IMR-90 (cell line): ENCODE results near the gene URB1. TPM values are rescaled to one million over a fixed set of nuclear protein-coding genes. Genes with fewer than 3 reads are reported as not detected.

Experiments used
- ATAC-seq: fragments of 200-7000 bp; cut with Tn5 transposase; 2 replicates; pipeline ENCODE4 v1.9.1; 2020; ENCODE audit warnings: low read depth, mild to moderate bottlenecking, moderate library complexity
- BruUV-seq: library from RNA; stranded (reverse); fragments of 400-500 nt; replicated peaks from 2 replicates; lab custom pipeline; 2021; lab: Mats Ljungman, UMichigan
- CTCF ChIA-PET: fragments of 300-600 bp; formaldehyde crosslinking; extraction: SDS; loops from one replicate; lab custom pipeline; 2021; ENCODE audit warnings: antibody characterized with exemption; lab: Yijun Ruan, JAX
- POLR2A ChIA-PET: fragments of 300-600 bp; sonication (Branson Sonifier 250); formaldehyde crosslinking; loops from one replicate; lab custom pipeline; 2022; ENCODE audit warnings: antibody characterized with exemption; ENCODE audit not compliant: unreplicated experiment; lab: Charles Lee
- DNase-seq: peaks from one replicate; pipeline ENCODE4 v3.0.0; 2013
- H2AFZ ChIP-seq: replicated peaks from 2 replicates; pipeline ENCODE3; 2013; ENCODE audit warnings: low read length, mild to moderate bottlenecking; ENCODE audit not compliant: poor library complexity
- H2AK5ac ChIP-seq: 2 replicates; pipeline ENCODE4 v1.6.1; 2013; ENCODE audit warnings: low read depth, low read length, inconsistent platforms
- H2AK9ac ChIP-seq: replicated peaks from 2 replicates; pipeline ENCODE3; 2013; ENCODE audit warnings: mild to moderate bottlenecking, low read depth, low read length, moderate library complexity; ENCODE audit not compliant: poor library complexity
- H2BK120ac ChIP-seq: 2 replicates; pipeline ENCODE4 v1.6.1; 2013; ENCODE audit warnings: low read depth, low read length, inconsistent platforms
- H2BK15ac ChIP-seq: 3 replicates; pipeline ENCODE4 v1.6.1; 2013; ENCODE audit warnings: low read depth, low read length, inconsistent platforms
- H2BK20ac ChIP-seq: 2 replicates; pipeline ENCODE4 v1.6.1; 2013; ENCODE audit warnings: low read depth, mild to moderate bottlenecking, inconsistent platforms, low read length, moderate library complexity
- H2BK5ac ChIP-seq: 2 replicates; pipeline ENCODE4 v1.6.1; 2013; ENCODE audit warnings: mild to moderate bottlenecking, low read depth, low read length, inconsistent platforms; ENCODE audit not compliant: poor library complexity, severe bottlenecking
- H3K14ac ChIP-seq: replicated peaks from 2 replicates; pipeline ENCODE4 v1.6.1; 2013; ENCODE audit warnings: low read depth, low read length, inconsistent platforms
- H3K18ac ChIP-seq: 2 replicates; pipeline ENCODE4 v1.6.1; 2013; ENCODE audit warnings: low read depth, low read length, control low read depth
- H3K23ac ChIP-seq: 2 replicates; pipeline ENCODE4 v1.6.1; 2013; ENCODE audit warnings: low read depth, low read length, inconsistent platforms
- H3K27ac ChIP-seq: 2 replicates; pipeline ENCODE4 v1.5.1; 2013; ENCODE audit warnings: mild to moderate bottlenecking, control low read depth, low read length; ENCODE audit not compliant: insufficient read depth
- H3K27me3 ChIP-seq: 2 replicates; pipeline ENCODE4 v1.6.1; 2013; ENCODE audit warnings: low read length; ENCODE audit not compliant: control insufficient read depth, insufficient read depth
- H3K36me3 ChIP-seq: 2 replicates; pipeline ENCODE4 v1.6.1; 2013; ENCODE audit warnings: low read length, mixed read lengths; ENCODE audit not compliant: control insufficient read depth, insufficient read depth
- H3K4ac ChIP-seq: 2 replicates; pipeline ENCODE4 v1.6.1; 2013; ENCODE audit warnings: low read depth, low read length, inconsistent platforms
- H3K4me1 ChIP-seq: 2 replicates; pipeline ENCODE4 v1.6.1; 2013; ENCODE audit warnings: low read length, mixed read lengths; ENCODE audit not compliant: control insufficient read depth, insufficient read depth
- H3K4me2 ChIP-seq: 2 replicates; pipeline ENCODE4 v1.6.1; 2013; ENCODE audit warnings: low read depth, mild to moderate bottlenecking, control low read depth, low read length, moderate library complexity
- H3K4me3 ChIP-seq: 2 replicates; pipeline ENCODE4 v1.5.1; 2013; ENCODE audit warnings: low read depth, mild to moderate bottlenecking, control low read depth, low read length, moderate library complexity; ENCODE audit not compliant: insufficient read depth
- H3K56ac ChIP-seq: 2 replicates; pipeline ENCODE4 v1.6.1; 2013; ENCODE audit warnings: low read length, inconsistent platforms; ENCODE audit not compliant: insufficient read depth; ENCODE audit errors: extremely low read depth
- H3K79me1 ChIP-seq, 2 experiments: 2 replicates each; pipeline ENCODE4 v1.6.1; 2013; ENCODE audit warnings: low read length in 2 of 2, inconsistent platforms in 1 of 2, low read depth in 1 of 2
- H3K9ac ChIP-seq: 2 replicates; pipeline ENCODE4 v1.6.1; 2013; ENCODE audit warnings: low read depth, low read length, control low read depth
- H3K9me1 ChIP-seq: 2 replicates; pipeline ENCODE4 v1.6.1; 2013; ENCODE audit warnings: low read length, inconsistent platforms; ENCODE audit not compliant: insufficient read depth
- H3K9me3 ChIP-seq: 2 replicates; pipeline ENCODE4 v1.6.1; 2013; ENCODE audit warnings: low read length; ENCODE audit not compliant: control insufficient read depth, insufficient read depth
- H4K20me1 ChIP-seq: 2 replicates; pipeline ENCODE4 v1.6.1; 2013; ENCODE audit warnings: low read length, inconsistent platforms; ENCODE audit not compliant: insufficient read depth
- H4K5ac ChIP-seq: 2 replicates; pipeline ENCODE4 v1.6.1; 2013; ENCODE audit warnings: mild to moderate bottlenecking, low read depth, low read length, control low read depth
- H4K8ac ChIP-seq, 2 experiments: 2 replicates each; pipeline ENCODE4 v1.6.1; 2013; ENCODE audit warnings: low read depth in 2 of 2, low read length in 2 of 2, control low read depth in 1 of 2, inconsistent platforms in 1 of 2
- H4K91ac ChIP-seq: 2 replicates; pipeline ENCODE4 v1.6.1; 2013; ENCODE audit warnings: low read depth, low read length, inconsistent platforms; ENCODE audit not compliant: insufficient read depth
- BHLHE40 ChIP-seq: fragments of 150-350 bp; IDR thresholded peaks from 2 replicates; pipeline ENCODE4 v1.6.1; 2016; ENCODE audit warnings: mild to moderate bottlenecking, low read depth, low read length
- CEBPB ChIP-seq: IDR thresholded peaks from 2 replicates; pipeline ENCODE4 v1.6.1; 2012; ENCODE audit warnings: low read depth, low read length, improper control_type of control experiment
- CHD1 ChIP-seq: IDR thresholded peaks from 2 replicates; pipeline ENCODE4 v1.6.1; 2012; ENCODE audit warnings: low read depth, low read length, improper control_type of control experiment
- FOS ChIP-seq: fragments of 150-350 bp; IDR thresholded peaks from 2 replicates; pipeline ENCODE4 v1.6.1; 2016; ENCODE audit warnings: low read depth, low read length
- MAFK ChIP-seq: IDR thresholded peaks from 2 replicates; pipeline ENCODE4 v1.6.1; 2012; ENCODE audit warnings: low read depth, low read length, improper control_type of control experiment
- MAZ ChIP-seq: IDR thresholded peaks from 2 replicates; pipeline ENCODE4 v1.6.1; 2012; ENCODE audit warnings: low read depth, mild to moderate bottlenecking, low read length, improper control_type of control experiment, moderate library complexity, borderline replicate concordance
- MXI1 ChIP-seq: IDR thresholded peaks from 2 replicates; pipeline ENCODE4 v1.6.1; 2012; ENCODE audit warnings: low read depth, mild to moderate bottlenecking, low read length, moderate library complexity, borderline replicate concordance
- NFE2L2 ChIP-seq: fragments of 150-350 bp; IDR thresholded peaks from 2 replicates; pipeline ENCODE4 v1.6.1; 2016; ENCODE audit warnings: low read depth, mild to moderate bottlenecking, low read length
- POLR2A ChIP-seq: IDR thresholded peaks from 2 replicates; pipeline ENCODE4 v1.6.1; 2012; ENCODE audit warnings: mild to moderate bottlenecking, low read depth, low read length
- RAD21 ChIP-seq: IDR thresholded peaks from 2 replicates; pipeline ENCODE4 v1.6.1; 2012; ENCODE audit warnings: low read length, improper control_type of control experiment
- RCOR1 ChIP-seq: IDR thresholded peaks from 2 replicates; pipeline ENCODE4 v1.6.1; 2012; ENCODE audit warnings: mild to moderate bottlenecking, low read length, improper control_type of control experiment; ENCODE audit not compliant: insufficient replicate concordance
- RFX5 ChIP-seq: IDR thresholded peaks from 2 replicates; pipeline ENCODE4 v1.8.0; 2012; ENCODE audit warnings: low read depth, mild to moderate bottlenecking, low read length, moderate library complexity
- SMC3 ChIP-seq: fragments of 150-350 bp; IDR thresholded peaks from 2 replicates; pipeline ENCODE4 v1.6.1; 2016; ENCODE audit warnings: low read depth, mild to moderate bottlenecking, antibody characterized with exemption, low read length, moderate library complexity
- USF2 ChIP-seq: fragments of 150-350 bp; IDR thresholded peaks from 2 replicates; pipeline ENCODE4 v1.6.1; 2017; ENCODE audit warnings: mild to moderate bottlenecking, antibody characterized with exemption, low read length, low read depth
- WGBS, 2 experiments: methylation state at CpG; one replicate each; pipeline versions ENCODE4 v1.1.5 to v1.1.7; 2013; ENCODE audit warnings: missing lambda C conversion rate in 2 of 2; ENCODE audit not compliant: insufficient read length in 1 of 2; ENCODE audit errors: extremely low coverage in 2 of 2; 5-methylcytosine and 5-hydroxymethylcytosine counted together
- dilution Hi-C: fragments of 300-500 bp; cut with HindIII; formaldehyde crosslinking; loops from one replicate; pipeline ENCODE4 v1.14.3; 2018; ENCODE audit warnings: low sequenced_read_pairs; ENCODE audit not compliant: unreplicated experiment
- in situ Hi-C: fragments of 300-500 bp; cut with MboI; formaldehyde crosslinking; loops from 3 replicates; pipeline ENCODE4 v1.14.3; 2019; ENCODE audit warnings: low sequenced_read_pairs, inconsistent platforms, mixed read lengths
- intact Hi-C: fragments of 100-400 bp; cut with micrococcal nuclease; formaldehyde crosslinking; loops from 2 replicates; pipeline ENCODE4 v1.10.0; 2022
- polyA plus RNA-seq, 3 experiments: library from polyadenylated mRNA; depleted of rRNA; stranded (reverse); fragments of >200 nt; gene quantifications; 2 replicates each; pipeline ENCODE4 v1.2.3, GENCODE V29; 2012; ENCODE audit warnings: low replicate concordance in 1 of 3
- total RNA-seq: library from RNA; depleted of rRNA; stranded (reverse); fragments of >200 nt; gene quantifications from 2 replicates; pipeline ENCODE4 v1.2.3, GENCODE V29; 2012
- TF ChIP-seq, protein P1 (sequence below): fragments of 150-350 bp; IDR thresholded peaks from 2 replicates; pipeline ENCODE4 v1.6.1; 2016; ENCODE audit warnings: low read depth, mild to moderate bottlenecking, low read length, moderate library complexity, borderline replicate concordance
- TF ChIP-seq, protein P2 (sequence below): conservative IDR thresholded peaks from 2 replicates; pipeline ENCODE4 v1.5.1; 2012; ENCODE audit warnings: mild to moderate bottlenecking, low read depth, low read length, improper control_type of control experiment

The URB1 gene
- total and polyA plus RNA-seq, 2 of the 4 experiments (the other 2 are of a cell fraction): 9.2 to 12.7 TPM

- Histone ChIP-seq H2BK5ac (no peak overlapping the region), H3K36me3 (peaks cover 80% of the 10 kb centered on the region), H3K27ac (no peak overlapping the region), H2AFZ (no peak overlapping the region), H3K27me3 (no peaks in the 10 kb centered on the region), H4K91ac (no peak overlapping the region), H3K18ac (no peak overlapping the region), H4K20me1 (no peaks in the 10 kb centered on the region), H2BK15ac (no peak overlapping the region), H4K8ac (no peak overlapping the region), H3K4me2 (no peak overlapping the region), H3K56ac (no peak overlapping the region), H2AK5ac (no peak overlapping the region), H3K4me1 (no peaks in the 10 kb centered on the region), H3K79me1 (peaks cover 3 to 10% of the 10 kb centered on the region in 2 experiments; a peak in 2 of 4 replicates), H3K23ac (no peak overlapping the region), H3K4ac (no peak overlapping the region), H4K5ac (no peak overlapping the region), H2BK20ac (no peak overlapping the region), H3K14ac (no peak overlapping the region), H3K9me3 (no peaks in the 10 kb centered on the region), H3K4me3 (no peak overlapping the region), H2BK120ac (no peak overlapping the region), H3K9me1 (no peaks in the 10 kb centered on the region), H2AK9ac (no peak overlapping the region), H3K9ac (no peak overlapping the region)
- ChIA-PET CTCF (no interaction called here), POLR2A (no interaction called here)
- intact Hi-C loops (no loop called here), dilution Hi-C loops (no loop called here), in situ Hi-C loops (no loop called here)
- DNase-seq (no peak), ATAC-seq (no peak)
- no TSS peak for BruUV-seq
- TF ChIP-seq FOS (no peak), NFE2L2 (no peak), SMC3 (no peak), CHD1 (no peak), RFX5 (no peak), USF2 (no peak), RAD21 (no peak), CEBPB (no peak), MXI1 (no peak), MAZ (no peak), MAFK (no peak), BHLHE40 (no peak), POLR2A (no peak), RCOR1 (no peak)
- TF ChIP-seq, protein P1, sequence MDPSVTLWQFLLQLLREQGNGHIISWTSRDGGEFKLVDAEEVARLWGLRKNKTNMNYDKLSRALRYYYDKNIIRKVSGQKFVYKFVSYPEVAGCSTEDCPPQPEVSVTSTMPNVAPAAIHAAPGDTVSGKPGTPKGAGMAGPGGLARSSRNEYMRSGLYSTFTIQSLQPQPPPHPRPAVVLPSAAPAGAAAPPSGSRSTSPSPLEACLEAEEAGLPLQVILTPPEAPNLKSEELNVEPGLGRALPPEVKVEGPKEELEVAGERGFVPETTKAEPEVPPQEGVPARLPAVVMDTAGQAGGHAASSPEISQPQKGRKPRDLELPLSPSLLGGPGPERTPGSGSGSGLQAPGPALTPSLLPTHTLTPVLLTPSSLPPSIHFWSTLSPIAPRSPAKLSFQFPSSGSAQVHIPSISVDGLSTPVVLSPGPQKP: no peak
- TF ChIP-seq, protein P2, sequence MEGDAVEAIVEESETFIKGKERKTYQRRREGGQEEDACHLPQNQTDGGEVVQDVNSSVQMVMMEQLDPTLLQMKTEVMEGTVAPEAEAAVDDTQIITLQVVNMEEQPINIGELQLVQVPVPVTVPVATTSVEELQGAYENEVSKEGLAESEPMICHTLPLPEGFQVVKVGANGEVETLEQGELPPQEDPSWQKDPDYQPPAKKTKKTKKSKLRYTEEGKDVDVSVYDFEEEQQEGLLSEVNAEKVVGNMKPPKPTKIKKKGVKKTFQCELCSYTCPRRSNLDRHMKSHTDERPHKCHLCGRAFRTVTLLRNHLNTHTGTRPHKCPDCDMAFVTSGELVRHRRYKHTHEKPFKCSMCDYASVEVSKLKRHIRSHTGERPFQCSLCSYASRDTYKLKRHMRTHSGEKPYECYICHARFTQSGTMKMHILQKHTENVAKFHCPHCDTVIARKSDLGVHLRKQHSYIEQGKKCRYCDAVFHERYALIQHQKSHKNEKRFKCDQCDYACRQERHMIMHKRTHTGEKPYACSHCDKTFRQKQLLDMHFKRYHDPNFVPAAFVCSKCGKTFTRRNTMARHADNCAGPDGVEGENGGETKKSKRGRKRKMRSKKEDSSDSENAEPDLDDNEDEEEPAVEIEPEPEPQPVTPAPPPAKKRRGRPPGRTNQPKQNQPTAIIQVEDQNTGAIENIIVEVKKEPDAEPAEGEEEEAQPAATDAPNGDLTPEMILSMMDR: no peak
- WGBS, 2 experiments: 63% methylated on average over 3 of the region's 6 CpGs; no CpG with 5 or more reads in 1 of the 2 experiments
Observed at GRCh38 chr21:32351428-32351827, 41.4 kb downstream of the URB1 start.
